GM18502 (cell line): ENCODE data around the gene HOXA3.

Source experiments
- ATAC-seq: cut with Tn5 transposase; IDR thresholded peaks from one replicate; pipeline ENCODE4 v1.9.1; 2021; ENCODE audit warnings: mild to moderate bottlenecking; ENCODE audit not compliant: unreplicated experiment, poor library complexity

Gene HOXA3

GRCh38 chr7:27169658-27170425 lies 17.5 kb upstream of the HOXA3 start:
- no peak for ATAC-seq

GRCh38 chr7:27168265-27168947 lies 16.0 kb upstream of the HOXA3 start:
- no peak for ATAC-seq

GRCh38 chr7:27167916-27168264 lies 15.5 kb upstream of the HOXA3 start:
- no peak for ATAC-seq

DNA sequence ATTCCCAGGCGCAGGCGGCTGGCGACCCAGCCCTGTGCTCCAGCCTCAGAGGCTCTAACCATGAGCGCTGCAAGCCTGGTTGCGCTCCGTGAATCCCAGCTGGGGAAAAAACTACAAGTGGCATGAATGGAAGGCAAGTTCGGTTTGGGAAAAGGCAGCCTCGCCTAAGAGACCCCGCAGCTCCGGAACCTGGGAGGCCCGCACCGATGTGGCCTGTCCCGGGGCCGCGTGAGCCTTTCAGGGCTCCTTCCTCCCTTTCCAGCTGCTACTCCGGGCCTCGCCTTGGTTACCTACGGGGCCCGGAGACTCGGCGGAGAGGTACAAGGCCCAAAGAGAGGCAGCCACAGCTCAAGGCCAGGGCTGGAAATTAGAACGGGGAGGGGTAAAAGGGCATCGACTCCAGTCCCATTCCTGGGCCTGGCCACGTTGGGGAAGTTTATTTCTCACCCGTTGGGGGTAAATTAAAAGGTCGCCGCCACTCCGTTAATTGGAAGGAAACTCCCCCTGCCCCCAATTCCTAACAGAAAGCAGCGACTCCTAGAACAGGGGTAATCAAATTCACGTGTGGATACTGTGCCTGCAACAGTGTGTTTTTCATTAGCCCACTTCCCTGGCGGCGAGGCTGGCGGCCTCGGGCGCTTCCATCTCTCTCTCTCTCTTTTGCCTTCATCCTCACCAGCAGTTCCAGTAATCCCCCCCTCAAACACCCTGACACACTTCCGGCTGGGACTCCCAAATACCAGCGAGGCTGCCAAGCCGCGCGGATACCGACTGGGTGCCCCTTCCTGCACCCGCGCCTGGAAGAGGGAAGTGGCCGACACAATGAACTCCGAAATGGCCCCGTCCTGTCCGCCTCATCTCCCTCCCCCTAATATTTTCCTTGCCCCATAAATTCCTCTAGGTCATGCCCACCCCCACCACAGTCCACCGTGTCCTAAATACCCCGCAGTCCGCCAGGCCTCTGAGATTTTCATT lies 14.4 kb upstream of the HOXA3 start:
- no peak for ATAC-seq

DNA sequence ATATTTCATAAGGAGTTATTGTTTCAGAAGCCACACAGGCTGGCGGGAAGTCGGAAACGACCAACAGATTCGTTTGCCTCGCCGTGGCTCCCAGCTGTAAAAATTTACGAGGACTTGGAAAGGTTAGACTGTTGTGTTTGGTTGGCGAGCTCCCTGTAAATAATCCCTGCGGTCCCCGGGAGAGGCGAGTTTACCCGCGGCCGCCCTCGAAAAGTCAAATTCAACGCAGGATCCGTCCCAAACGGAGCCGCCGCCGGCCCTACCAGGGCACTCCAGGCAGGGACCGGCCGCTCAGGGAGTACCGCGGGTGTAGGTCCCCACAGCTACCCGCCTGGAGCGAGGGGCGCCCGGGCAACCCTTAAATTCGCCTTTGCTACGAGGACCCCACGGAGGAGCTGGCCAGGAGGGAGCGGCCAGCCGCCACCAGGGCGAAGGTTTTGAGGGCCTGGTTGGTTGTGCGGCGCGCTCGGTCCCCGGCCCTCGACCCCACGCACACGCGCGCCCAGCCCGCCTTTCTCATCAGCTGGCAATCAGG lies 13.7 kb upstream of the HOXA3 start:
- ATAC-seq, result no peak

DNA sequence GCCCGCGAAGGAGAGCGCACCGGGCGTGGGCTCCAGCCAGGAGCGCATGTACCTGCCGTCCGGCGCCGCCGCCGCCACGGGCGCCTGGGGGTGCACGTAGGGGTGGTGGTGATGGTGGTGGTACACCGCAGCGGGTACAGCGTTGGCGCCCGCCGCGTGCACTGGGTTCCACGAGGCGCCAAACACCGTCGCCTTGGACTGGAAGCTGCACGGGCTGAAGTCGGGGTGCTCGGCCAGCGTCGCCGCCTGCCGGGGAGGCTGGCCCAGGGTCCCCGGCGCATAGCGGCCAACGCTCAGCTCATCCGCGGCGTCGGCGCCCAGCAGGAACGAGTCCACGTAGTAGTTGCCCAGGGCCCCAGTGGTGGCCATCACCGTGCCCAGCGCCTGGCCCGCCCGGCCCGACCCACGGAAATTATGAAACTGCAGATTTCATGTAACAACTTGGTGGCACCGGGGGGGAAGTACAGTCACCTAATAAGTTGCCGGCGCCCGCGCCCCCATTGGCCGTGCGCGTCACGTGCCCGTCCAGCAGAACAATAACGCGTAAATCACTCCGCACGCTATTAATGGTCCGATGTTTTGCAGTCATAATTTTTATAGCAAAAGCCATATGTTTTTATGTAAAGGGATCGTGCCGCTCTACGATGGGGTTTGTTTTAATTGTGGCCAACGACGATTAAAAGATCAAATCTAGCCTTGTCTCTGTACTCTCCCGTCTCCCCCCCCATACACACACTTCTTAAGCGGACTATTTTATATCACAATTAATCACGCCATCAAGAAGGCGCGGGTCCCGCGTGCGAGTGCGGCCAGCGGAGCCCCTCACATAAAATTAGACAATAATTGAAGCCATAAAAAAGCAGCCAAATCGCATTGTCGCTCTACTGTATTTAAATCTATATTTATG lies 13.0 kb upstream of the HOXA3 start, which contains the start of gene HOXA9:
HOXA9 (minus strand) TSS at position 449 of the 907 bp plus-strand sequence; CDS start at position 369, 80 bp downstream.
- ATAC-seq, result no peak

DNA sequence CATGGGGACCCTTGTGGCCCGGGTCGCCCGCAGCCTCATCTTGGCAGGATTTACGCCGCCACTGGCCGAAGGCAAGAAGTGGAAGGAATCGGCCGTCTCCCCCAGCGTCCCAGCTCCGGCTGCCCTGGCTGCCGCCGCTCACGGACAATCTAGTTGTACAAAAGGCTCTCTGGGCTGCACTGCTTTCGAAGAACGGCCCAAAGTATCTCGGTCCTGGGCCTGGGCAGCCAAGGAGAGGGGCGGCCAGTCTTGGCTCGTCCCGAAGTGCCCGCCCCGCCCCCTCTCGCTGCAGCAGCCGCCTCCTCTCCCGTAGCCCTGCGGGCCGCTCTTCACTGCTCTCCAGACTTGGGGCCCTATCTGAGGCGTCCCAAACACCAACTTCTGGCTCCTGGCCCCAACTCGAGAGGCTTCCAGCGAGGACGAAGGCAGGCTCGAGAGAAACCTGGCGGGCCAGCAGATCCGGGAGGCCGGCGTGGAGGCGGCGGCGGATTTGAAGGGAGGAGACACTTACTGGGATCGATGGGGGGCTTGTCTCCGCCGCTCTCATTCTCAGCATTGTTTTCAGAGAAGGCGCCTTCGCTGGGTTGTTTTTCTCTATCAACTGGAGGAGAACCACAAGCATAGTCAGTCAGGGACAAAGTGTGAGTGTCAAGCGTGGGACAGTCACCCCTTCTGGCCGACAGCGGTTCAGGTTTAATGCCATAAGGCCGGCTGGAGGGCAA lies 12.1 kb upstream of the HOXA3 start:
- no peak for ATAC-seq

DNA sequence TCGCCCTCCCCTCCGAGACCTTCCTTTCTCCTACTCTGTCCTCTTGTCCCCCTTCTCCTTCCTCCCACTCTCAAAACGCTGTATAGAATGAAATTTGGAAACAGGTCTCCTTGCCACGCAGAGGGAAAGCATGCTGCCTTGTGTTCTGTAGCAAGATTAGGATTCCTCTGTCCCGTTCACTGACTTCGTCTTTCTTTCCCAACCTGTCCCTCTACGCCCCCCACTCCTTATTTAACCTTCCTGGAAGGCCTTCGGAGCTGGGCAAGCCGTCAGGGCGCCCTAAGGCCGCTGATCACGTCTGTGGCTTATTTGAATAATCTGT lies 11.6 kb upstream of the HOXA3 start:
- ATAC-seq, result no peak

DNA sequence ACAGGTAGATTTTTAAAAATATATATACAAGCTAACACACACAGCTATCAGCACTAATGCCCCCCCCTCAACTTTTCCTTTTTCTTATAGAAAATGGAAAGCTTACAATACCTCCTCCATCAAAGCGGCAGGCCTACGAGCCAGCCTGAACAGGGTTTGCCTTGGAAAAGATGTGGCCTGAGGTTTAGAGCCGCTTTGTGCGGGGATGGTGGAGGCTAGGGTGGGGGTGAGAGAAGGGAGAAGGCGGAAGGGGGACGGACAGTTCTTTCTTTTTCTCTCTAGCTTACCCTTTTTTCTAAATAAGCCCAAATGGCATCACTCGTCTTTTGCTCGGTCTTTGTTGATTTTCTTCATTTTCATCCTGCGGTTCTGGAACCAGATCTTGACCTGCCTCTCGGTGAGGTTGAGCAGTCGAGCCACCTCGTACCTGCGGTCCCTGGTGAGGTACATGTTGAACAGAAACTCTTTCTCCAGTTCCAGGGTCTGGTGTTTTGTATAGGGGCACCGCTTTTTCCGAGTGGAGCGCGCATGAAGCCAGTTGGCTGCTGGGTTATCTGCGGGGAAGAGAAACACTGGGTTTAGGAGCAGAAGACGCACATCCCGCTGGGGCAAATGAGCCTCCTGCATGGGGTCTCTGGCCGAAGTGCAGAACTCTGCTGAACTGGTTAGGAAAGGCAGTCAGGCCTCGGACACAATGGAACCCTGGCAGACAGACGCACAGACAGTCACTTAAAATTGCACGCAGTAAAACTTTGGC lies 11.1 kb upstream of the HOXA3 start:
- no peak for ATAC-seq

GRCh38 chr7:27162561-27163287 lies 10.3 kb upstream of the HOXA3 start:
- no peak for ATAC-seq

DNA sequence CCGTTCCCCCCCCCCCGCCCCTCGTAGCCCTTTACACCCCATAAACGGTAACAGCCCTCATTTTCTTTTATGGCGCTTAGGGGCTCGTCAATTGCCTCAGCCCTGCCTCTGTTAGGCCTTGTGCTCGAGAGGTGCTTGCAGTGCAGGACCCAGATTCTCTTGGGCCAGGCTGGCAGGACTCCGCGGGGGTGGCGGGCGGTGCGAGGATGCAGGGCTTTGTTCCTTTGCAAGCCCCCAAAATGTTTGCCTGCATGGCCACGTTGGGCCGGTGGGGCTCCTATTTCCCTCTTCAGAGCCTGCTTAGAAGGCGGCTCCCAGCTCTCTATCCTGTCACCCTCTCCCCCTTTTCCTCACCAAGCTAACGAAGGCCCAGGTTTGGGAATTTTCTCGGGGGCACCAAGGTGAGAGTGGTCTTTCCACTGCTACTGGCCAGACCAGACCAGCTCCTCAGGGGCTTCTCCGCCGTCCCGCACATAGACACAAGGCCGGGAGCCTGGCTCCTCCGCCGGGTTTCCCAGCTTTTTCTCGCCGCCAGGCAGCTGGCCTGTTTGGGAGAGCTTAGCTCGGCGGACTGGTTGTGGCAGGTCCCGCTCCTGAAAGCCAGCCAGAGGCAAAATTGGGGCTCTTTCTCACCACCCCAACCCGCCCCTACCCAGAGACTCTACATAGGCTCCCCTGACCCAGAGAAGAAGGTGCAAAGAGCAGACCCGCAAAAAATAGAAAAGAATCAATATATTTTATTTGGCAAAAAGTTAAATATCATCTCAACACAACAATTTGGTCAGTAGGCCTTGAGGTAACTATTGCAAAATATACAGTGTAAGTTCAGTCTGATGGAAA lies 9.6 kb upstream of the HOXA3 start:
- no peak for ATAC-seq

DNA sequence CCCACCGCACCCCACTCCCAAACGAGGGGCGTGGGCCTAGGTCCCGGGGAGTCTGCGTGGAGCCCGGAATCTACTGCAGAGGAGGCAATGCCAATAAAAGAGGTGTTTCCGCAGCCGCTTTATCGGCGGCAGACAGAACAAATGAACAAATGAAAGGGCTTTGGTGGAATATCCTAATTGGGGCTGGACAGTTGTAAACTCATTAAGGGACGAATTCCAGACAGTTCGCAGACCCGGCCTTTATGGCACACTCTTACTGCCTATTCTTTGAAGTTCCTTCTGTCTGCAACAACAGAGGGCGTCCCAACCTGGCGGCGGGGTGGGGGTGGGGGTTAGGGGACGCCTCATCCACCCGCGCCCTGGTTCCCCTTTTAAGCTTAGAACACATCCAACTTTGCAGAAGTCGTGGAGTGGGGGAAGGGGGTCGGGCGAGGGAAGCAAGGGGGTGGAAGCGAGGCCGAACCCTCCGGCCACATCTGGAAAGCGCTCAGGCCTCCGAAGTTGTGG lies 8.9 kb upstream of the HOXA3 start:
- ATAC-seq, result no peak

GRCh38 chr7:27160546-27161213 lies 8.3 kb upstream of the HOXA3 start:
- peak; percentile 66 for ATAC-seq

GRCh38 chr7:27160145-27160545 lies 7.8 kb upstream of the HOXA3 start:
- ATAC-seq, result no peak

GRCh38 chr7:27159266-27160144 lies 7.1 kb upstream of the HOXA3 start:
- ATAC-seq, result no peak
